Body of pancreas (tissue), 4 donors: ENCODE results near the gene RUNDC3A.

Source experiments
- CTCF ChIP-seq, 7 experiments: fragments of 450-650 bp in 4 of 7; fragments of 200-600 bp in 3 of 7; sonication (generic) in 3 of 7; IDR thresholded peaks; one replicate each; pipeline ENCODE4 v1.5.1; 2016 to 2019; ENCODE audit warnings: antibody characterized with exemption in 7 of 7
- POLR2A ChIP-seq, 3 donors: fragments of 450-650 bp; IDR thresholded peaks; one replicate each; pipeline ENCODE4 v1.6.1; 2016; ENCODE audit warnings: antibody characterized with exemption in 3 of 3, mild to moderate bottlenecking in 2 of 3

- peak in 2 of 7 experiments; percentile 13 to 37 for TF ChIP-seq CTCF (IDR thresholded peaks at IDR 0.05)
- peak; percentile 67 to 78 (median 67) for TF ChIP-seq POLR2A (IDR thresholded peaks at IDR 0.05)
Measured at GRCh38 chr17:44324571-44325275, 16.3 kb downstream of the RUNDC3A start, which contains the start of gene SLC25A39.
